Measurements from ENCODE around the gene PDGFA. TPM values are rescaled to one million over a fixed set of nuclear protein-coding genes. Genes with fewer than 3 reads are reported as not detected.

The PDGFA gene
- total RNA-seq, 1 donor from 2014 or later = 0.85 TPM

GRCh38 chr7:490461-491291 is 29.0 kb downstream of the PDGFA start:
- H3K4me1 Mint-ChIP-seq (ENCODE audit: unreplicated experiment) = no peaks in the 10 kb centered on the region
- peaks cover 5% of the 10 kb centered on the region for H3K27me3 Mint-ChIP-seq (ENCODE audit: unreplicated experiment)
- no peak overlapping the region for H3K4me3 Mint-ChIP-seq (ENCODE audit: unreplicated experiment)
- no peak for DNase-seq (ENCODE audit: low spot score)
- H3K36me3 Mint-ChIP-seq (ENCODE audit: low read depth, unreplicated experiment) = no peaks in the 10 kb centered on the region
- H3K9me3 Mint-ChIP-seq (ENCODE audit: unreplicated experiment) = no peaks in the 10 kb centered on the region
- no peak for TF ChIP-seq CTCF (IDR thresholded peaks at IDR 0.05; ENCODE audit: unreplicated experiment)
- H3K27ac Mint-ChIP-seq (ENCODE audit: unreplicated experiment) = no peak overlapping the region

- Mint-ChIP-seq H3K27ac (ENCODE audit: unreplicated experiment) (no peak overlapping the region), H3K4me3 (ENCODE audit: unreplicated experiment) (no peak overlapping the region), H3K4me1 (ENCODE audit: unreplicated experiment) (no peaks in the 10 kb centered on the region), H3K36me3 (ENCODE audit: low read depth, unreplicated experiment) (no peaks in the 10 kb centered on the region), H3K27me3 (ENCODE audit: unreplicated experiment) (peaks cover 5% of the 10 kb centered on the region), H3K9me3 (ENCODE audit: unreplicated experiment) (no peaks in the 10 kb centered on the region)
- no peak for TF ChIP-seq CTCF (IDR thresholded peaks at IDR 0.05; ENCODE audit: unreplicated experiment)
- no peak for DNase-seq (ENCODE audit: low spot score)
These were observed 29.8 kb downstream of the PDGFA start for GRCh38 chr7:489876-490275.

- H3K9me3 Mint-ChIP-seq (ENCODE audit: unreplicated experiment) = peaks cover 4% of the 10 kb centered on the region
- no peak for DNase-seq (ENCODE audit: low spot score)
- no peak overlapping the region for H3K4me3 Mint-ChIP-seq (ENCODE audit: unreplicated experiment)
- H3K36me3 Mint-ChIP-seq (ENCODE audit: low read depth, unreplicated experiment) = peaks cover 11% of the 10 kb centered on the region
- peak overlapping the region; percentile 9 for H3K27ac Mint-ChIP-seq (ENCODE audit: unreplicated experiment)
- H3K27me3 Mint-ChIP-seq (ENCODE audit: unreplicated experiment) = peaks cover 9% of the 10 kb centered on the region
- TF ChIP-seq CTCF (IDR thresholded peaks at IDR 0.05; ENCODE audit: unreplicated experiment) = no peak
- no peaks in the 10 kb centered on the region for H3K4me1 Mint-ChIP-seq (ENCODE audit: unreplicated experiment)
These were observed 33.4 kb downstream of the PDGFA start for GRCh38 chr7:486216-486743.

GRCh38 chr7:485188-486081 is 34.2 kb downstream of the PDGFA start:
- Mint-ChIP-seq H3K27me3 (ENCODE audit: unreplicated experiment) (peaks cover 9% of the 10 kb centered on the region), H3K9me3 (ENCODE audit: unreplicated experiment) (peaks cover 4% of the 10 kb centered on the region), H3K4me1 (ENCODE audit: unreplicated experiment) (no peaks in the 10 kb centered on the region), H3K4me3 (ENCODE audit: unreplicated experiment) (no peak overlapping the region), H3K27ac (ENCODE audit: unreplicated experiment) (no peak overlapping the region), H3K36me3 (ENCODE audit: low read depth, unreplicated experiment) (peaks cover 11% of the 10 kb centered on the region)
- no peak for TF ChIP-seq CTCF (IDR thresholded peaks at IDR 0.05; ENCODE audit: unreplicated experiment)
- DNase-seq (ENCODE audit: low spot score) = no peak

Data from endothelial cell (in vitro differentiated cells).